WTC11 (cell line): ENCODE data around the gene STXBP1.

ENCODE experiments used
- ATF3 ChIP-seq: sonication (generic); formaldehyde crosslinking; conservative IDR thresholded peaks from 2 replicates; pipeline ENCODE4 v1.8.1; 2022; ENCODE audit warnings: mild to moderate bottlenecking, missing genetic modification reagents
- CTCF ChIP-seq: fragments of 200-600 bp; IDR thresholded peaks from 2 replicates; pipeline ENCODE4 v1.8.0; 2022; ENCODE audit warnings: antibody characterized with exemption
- ESRRA ChIP-seq: sonication (generic); formaldehyde crosslinking; IDR thresholded peaks from 2 replicates; pipeline ENCODE4 v1.8.1; 2022; ENCODE audit warnings: mild to moderate bottlenecking, missing genetic modification reagents, borderline replicate concordance
- HMGXB4 ChIP-seq: sonication (generic); formaldehyde crosslinking; IDR thresholded peaks from 2 replicates; pipeline ENCODE4 v1.8.1; 2023; ENCODE audit warnings: mild to moderate bottlenecking, moderate library complexity, missing genetic modification reagents
- JUN ChIP-seq: sonication (generic); formaldehyde crosslinking; IDR thresholded peaks from 2 replicates; pipeline ENCODE4 v1.8.0; 2023; ENCODE audit warnings: mild to moderate bottlenecking, missing genetic modification reagents
- MAX ChIP-seq: sonication (generic); formaldehyde crosslinking; IDR thresholded peaks from 2 replicates; pipeline ENCODE4 v1.8.0; 2022; ENCODE audit warnings: mild to moderate bottlenecking, missing genetic modification reagents
- NFYB ChIP-seq: sonication (generic); formaldehyde crosslinking; conservative IDR thresholded peaks from 2 replicates; pipeline ENCODE4 v1.8.0; 2022; ENCODE audit warnings: low read depth, missing genetic modification reagents
- SMAD4 ChIP-seq: sonication (generic); formaldehyde crosslinking; IDR thresholded peaks from 2 replicates; pipeline ENCODE4 v1.8.0; 2022; ENCODE audit warnings: mild to moderate bottlenecking, missing genetic modification reagents
- ZNF138 ChIP-seq: sonication (generic); formaldehyde crosslinking; conservative IDR thresholded peaks from 2 replicates; pipeline ENCODE4 v1.8.1; 2022; ENCODE audit warnings: mild to moderate bottlenecking, moderate library complexity, missing genetic modification reagents
- ZNF317 ChIP-seq: sonication (generic); formaldehyde crosslinking; IDR thresholded peaks from 2 replicates; pipeline ENCODE4 v1.8.1; 2023; ENCODE audit warnings: low read depth, mild to moderate bottlenecking, moderate library complexity, missing genetic modification reagents, borderline replicate concordance
- ZNF396 ChIP-seq: fragments of 250-450 bp; sonication (Bioruptor Pico); IDR thresholded peaks from 2 replicates; pipeline ENCODE4 v1.8.0; 2021; ENCODE audit warnings: mild to moderate bottlenecking, moderate library complexity, borderline replicate concordance
- TF ChIP-seq, protein P1 (sequence below): sonication (generic); formaldehyde crosslinking; IDR thresholded peaks from 2 replicates; pipeline ENCODE4 v1.8.1; 2022; ENCODE audit warnings: low read depth, mild to moderate bottlenecking, moderate library complexity, missing genetic modification reagents, borderline replicate concordance
- TF ChIP-seq, protein P2 (sequence below): sonication (generic); formaldehyde crosslinking; IDR thresholded peaks from 2 replicates; pipeline ENCODE4 v1.8.0; 2022; ENCODE audit warnings: mild to moderate bottlenecking, missing genetic modification reagents
- TF ChIP-seq, protein P3 (sequence below): sonication (generic); formaldehyde crosslinking; IDR thresholded peaks from 2 replicates; pipeline ENCODE4 v1.8.0; 2022; ENCODE audit warnings: mild to moderate bottlenecking, missing genetic modification reagents

DNA sequence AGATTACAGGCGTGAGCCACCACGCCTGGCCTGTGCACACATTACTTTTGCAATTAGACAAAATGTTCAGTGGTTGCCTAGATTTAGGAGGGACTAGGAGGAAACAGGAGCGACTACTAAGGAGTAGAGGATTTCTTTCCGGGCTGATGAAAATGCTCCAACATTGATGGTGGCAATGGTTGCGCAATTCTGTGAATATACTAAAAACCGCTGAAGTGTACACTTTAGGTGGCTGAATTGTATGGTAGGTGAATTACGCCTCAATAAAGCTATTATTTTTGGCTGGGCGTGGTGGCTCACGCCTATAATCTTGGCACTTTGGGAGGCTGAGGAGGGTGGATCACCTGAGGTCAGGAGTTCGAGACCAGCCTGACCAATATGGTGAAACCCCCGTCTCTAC, 46.8 kb upstream of the STXBP1 start:
- no peak for TF ChIP-seq CTCF
- TF ChIP-seq ZNF138 (CRISPR knock-in tag): no peak
- TF ChIP-seq SMAD4 (CRISPR knock-in tag): no peak
- no peak for TF ChIP-seq JUN
- TF ChIP-seq ESRRA (CRISPR knock-in tag): no peak
- TF ChIP-seq, protein P1, sequence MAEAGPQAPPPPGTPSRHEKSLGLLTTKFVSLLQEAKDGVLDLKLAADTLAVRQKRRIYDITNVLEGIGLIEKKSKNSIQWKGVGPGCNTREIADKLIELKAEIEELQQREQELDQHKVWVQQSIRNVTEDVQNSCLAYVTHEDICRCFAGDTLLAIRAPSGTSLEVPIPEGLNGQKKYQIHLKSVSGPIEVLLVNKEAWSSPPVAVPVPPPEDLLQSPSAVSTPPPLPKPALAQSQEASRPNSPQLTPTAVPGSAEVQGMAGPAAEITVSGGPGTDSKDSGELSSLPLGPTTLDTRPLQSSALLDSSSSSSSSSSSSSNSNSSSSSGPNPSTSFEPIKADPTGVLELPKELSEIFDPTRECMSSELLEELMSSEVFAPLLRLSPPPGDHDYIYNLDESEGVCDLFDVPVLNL: no peak
- TF ChIP-seq ZNF396 (CRISPR knock-in tag): no peak
- TF ChIP-seq, protein P2, sequence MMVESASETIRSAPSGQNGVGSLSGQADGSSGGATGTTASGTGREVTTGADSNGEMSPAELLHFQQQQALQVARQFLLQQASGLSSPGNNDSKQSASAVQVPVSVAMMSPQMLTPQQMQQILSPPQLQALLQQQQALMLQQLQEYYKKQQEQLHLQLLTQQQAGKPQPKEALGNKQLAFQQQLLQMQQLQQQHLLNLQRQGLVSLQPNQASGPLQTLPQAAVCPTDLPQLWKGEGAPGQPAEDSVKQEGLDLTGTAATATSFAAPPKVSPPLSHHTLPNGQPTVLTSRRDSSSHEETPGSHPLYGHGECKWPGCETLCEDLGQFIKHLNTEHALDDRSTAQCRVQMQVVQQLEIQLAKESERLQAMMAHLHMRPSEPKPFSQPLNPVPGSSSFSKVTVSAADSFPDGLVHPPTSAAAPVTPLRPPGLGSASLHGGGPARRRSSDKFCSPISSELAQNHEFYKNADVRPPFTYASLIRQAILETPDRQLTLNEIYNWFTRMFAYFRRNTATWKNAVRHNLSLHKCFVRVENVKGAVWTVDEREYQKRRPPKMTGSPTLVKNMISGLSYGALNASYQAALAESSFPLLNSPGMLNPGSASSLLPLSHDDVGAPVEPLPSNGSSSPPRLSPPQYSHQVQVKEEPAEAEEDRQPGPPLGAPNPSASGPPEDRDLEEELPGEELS (CRISPR knock-in tag): no peak
- no peak for TF ChIP-seq HMGXB4 (CRISPR knock-in tag)
- TF ChIP-seq, protein P3, sequence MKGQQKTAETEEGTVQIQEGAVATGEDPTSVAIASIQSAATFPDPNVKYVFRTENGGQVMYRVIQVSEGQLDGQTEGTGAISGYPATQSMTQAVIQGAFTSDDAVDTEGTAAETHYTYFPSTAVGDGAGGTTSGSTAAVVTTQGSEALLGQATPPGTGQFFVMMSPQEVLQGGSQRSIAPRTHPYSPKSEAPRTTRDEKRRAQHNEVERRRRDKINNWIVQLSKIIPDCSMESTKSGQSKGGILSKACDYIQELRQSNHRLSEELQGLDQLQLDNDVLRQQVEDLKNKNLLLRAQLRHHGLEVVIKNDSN (CRISPR knock-in tag): no peak
- no peak for TF ChIP-seq ATF3
- no peak for TF ChIP-seq NFYB (CRISPR knock-in tag)
- TF ChIP-seq MAX (CRISPR knock-in tag): no peak
- no peak for TF ChIP-seq ZNF317
